SU-DHL-6 (cell line): ENCODE results near the gene NUP62CL.

Experiments used
- EZH2phosphoT487 ChIP-seq: fragments of 200-600 bp; sonication (generic), shearing (Covaris generic); conservative IDR thresholded peaks from 2 replicates; pipeline ENCODE4 v1.6.1; 2018; ENCODE audit warnings: mild to moderate bottlenecking, antibody characterized with exemption, low read length, moderate library complexity, mixed read lengths
- TF ChIP-seq, protein P1 (sequence below): fragments of 200-600 bp; sonication (generic); IDR thresholded peaks from one replicate; pipeline ENCODE4 v1.5.1; 2017; ENCODE audit warnings: antibody characterized with exemption, mild to moderate bottlenecking, low read length, moderate library complexity; ENCODE audit not compliant: insufficient read depth, poor library complexity, severe bottlenecking

DNA sequence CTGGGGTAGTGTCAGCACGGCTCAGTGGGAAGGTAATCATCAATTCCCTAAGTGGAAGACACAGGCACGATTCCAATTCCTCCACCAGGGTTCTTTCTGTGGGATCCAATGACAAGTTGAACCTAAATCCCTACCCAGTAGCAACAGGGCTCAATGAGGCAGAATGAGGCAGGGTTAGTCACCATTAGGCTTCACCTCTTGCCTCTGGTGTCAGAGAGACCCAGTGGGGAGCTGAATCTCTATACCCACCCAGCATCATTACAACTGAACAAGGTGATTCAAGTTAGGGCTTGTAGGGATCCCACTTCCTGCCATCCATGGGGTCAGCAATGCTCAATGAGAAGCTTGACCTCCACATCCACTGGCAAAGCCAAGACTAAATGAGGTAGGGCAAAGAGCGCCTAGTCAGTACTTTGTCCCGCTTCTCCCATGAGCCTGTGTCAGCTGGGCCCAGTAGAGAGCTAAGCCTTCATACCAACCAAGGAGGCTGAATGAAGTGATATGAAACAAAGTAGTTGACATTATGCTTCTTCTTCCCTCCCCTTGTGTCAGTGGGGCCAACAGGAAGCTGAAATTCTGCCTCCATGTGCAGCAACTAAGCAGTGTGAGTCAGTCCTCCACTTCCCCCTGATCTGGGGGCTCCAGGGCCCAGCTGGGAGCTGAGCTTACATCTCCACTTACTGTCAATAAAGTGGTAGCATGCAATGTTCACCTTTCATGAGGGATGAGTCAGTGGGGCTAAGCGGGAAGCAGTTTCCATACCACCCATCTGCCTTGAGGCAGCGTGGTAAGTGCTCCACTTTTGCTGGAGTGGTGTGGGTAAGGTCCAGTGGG, 51.2 kb downstream of the NUP62CL start:
- TF ChIP-seq EZH2phosphoT487, result no peak
- TF ChIP-seq, protein P1, sequence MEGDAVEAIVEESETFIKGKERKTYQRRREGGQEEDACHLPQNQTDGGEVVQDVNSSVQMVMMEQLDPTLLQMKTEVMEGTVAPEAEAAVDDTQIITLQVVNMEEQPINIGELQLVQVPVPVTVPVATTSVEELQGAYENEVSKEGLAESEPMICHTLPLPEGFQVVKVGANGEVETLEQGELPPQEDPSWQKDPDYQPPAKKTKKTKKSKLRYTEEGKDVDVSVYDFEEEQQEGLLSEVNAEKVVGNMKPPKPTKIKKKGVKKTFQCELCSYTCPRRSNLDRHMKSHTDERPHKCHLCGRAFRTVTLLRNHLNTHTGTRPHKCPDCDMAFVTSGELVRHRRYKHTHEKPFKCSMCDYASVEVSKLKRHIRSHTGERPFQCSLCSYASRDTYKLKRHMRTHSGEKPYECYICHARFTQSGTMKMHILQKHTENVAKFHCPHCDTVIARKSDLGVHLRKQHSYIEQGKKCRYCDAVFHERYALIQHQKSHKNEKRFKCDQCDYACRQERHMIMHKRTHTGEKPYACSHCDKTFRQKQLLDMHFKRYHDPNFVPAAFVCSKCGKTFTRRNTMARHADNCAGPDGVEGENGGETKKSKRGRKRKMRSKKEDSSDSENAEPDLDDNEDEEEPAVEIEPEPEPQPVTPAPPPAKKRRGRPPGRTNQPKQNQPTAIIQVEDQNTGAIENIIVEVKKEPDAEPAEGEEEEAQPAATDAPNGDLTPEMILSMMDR, result no peak
